ENCODE results near the gene C10orf71.

Gene C10orf71, protein sequence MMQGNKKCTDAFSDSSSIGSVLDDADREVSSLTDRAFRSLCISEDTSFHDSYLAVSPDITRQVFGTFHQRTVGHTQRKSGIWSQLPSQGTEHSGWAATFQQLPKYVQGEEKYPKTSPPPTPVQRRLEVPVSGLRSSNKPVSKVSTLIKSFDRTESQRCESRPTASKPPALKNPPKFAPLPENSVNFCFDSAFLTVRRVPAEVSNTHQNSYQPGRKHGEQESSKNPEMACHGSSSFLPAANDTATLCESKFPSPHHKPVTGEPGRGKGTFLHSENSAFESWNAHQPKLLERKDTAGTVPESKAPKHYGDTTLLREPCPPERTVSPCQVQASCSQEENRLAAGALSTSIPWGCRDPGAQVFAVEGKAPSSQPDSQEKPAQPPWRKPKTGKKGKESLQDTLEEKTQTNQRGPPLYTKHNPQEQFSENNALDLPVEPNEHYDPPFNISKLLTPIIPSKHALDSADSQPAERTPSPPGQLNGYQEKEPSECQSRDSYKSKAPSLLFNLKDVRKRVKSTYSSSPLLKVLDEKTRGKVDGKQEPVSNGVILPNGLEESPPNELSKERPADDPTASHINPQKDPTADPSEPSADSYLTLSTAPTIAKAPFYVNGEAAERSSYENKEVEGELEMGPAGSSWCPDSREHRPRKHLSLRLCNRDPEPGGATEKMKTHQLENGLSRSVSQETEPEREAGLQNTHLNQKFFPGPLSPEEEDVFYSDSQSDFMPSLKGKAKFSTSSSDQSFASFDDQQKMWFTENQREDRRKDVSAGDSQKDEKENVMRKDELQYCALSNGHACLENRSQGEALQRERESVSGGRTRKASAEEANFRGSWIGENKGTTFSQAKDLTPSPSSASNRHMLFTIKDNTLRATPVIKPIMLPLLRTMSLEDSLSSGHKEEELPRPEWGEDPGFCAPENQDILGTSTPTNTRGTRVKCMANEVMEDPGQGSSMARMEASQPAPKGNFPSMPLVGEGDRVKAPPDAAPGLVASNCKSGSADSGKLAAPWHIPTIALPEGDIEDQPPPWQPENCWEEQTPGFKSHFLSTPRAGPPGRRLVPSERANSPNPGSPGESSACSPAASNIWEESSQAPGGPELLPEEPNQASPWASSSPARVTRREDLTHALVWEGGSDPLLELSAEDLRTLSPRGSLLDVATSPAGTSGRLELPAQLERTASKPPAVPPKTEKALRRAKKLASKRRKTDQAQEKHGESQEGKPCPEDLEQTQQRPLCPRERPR (N-terminal part only)

DNA sequence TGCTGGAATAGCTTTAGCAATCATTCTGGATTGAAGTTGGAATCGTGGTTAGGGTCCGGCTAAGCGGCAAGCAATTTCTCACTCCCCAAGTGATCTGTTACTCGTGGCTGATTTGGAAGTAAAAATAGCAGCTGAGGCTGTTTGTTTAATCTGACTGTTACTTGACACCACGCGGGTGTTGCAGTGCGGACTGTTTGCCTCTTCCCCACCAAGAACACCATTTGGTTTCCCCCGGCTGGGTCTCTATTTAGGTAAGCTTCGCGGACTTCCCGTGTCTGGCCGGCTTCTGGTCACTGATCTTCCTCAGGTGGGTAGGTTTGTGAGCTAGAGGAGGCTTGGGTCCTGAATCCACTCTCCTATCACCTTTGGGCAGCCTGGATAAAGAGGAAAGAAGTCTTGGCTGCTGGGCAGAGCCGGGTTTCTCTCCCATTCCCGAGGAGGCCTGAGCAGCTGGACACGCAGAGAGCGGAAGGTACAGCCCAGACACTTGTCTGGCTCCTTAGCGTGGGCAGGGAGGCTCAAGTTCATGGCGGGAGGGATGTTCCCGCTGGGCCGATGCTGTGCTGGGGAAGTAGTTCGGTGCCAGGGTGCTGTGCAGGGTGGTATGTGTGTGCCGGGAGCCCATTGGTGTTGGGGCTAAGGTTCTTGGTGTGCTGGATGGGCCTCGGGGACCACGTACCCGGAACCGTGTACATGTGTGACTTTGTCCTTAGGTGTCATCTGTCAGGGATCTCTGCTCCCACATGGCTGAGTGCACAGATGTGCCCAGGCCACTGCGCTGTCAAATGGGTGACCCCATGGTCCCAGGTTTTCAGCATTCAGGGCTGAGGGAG, at the start of gene C10orf71:
Gene C10orf71, plus strand, starts transcription at position 188 of the 833 bp plus-strand sequence. CDS start 23,376 bp downstream, outside the sequence.
- no peak for DNase-seq (ENCODE audit: low spot score)

DNA sequence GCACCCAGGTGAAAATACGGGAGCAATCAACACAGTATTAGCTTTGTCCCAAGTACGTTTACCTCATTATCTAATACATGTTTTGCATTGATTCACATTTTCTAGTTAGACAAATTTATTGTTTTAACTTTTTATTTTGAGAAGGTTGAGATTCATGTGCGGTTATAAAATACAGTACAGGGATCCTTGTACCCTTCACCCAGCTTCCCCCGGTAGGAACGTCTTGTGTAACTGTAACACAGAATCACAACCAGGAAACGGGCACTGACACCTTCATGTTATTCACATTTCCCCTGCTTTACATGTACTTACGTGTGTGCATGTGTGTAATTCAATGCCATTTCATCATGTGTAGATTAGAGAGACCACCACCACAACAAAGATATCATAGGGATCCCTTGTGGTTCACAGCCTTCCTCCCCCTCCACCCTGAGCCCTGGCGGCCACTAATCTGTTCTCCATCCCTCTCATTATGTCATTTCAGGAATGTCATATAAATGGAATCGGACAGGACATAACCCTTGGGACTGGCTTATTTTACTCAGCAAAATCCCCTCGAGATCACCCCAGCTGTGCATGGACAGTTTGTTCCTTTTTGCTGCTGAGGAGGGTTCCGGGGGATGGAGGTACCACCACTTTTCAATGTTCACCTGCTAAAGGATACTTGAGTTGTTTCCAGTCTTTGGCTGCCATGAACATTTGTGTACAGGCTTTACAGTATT, 46.5 kb upstream of the C10orf71 start:
- no peak for DNase-seq (ENCODE audit: low spot score)

DNA sequence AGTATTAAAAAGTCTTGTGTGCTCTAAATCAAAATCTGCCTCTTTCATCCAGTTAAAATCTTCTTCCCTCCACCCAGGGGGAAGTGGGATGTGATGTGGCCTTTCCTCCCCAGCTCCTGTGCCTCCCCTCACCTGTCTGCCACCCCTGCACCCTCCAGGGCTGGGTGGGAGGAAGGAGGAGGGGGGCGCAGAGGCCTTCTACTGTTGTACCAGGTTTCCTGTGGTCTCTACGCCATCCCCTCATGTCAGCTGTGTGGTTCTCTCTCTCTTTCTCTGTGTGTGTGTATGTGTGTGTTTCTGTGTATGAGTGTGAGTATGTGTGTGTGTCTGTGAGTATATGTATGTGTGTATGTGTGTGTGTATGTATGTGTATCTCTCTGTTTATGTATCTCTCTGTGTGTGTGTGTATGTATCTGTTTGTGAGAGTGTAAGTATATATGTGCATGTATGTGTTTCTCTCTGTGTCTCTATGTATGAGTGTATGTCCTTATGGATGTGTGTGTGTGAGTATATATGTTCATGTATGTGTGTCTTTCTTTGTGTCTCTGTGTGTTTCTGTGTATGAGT, 45.5 kb upstream of the C10orf71 start:
- no peak for DNase-seq (ENCODE audit: low spot score)

DNA sequence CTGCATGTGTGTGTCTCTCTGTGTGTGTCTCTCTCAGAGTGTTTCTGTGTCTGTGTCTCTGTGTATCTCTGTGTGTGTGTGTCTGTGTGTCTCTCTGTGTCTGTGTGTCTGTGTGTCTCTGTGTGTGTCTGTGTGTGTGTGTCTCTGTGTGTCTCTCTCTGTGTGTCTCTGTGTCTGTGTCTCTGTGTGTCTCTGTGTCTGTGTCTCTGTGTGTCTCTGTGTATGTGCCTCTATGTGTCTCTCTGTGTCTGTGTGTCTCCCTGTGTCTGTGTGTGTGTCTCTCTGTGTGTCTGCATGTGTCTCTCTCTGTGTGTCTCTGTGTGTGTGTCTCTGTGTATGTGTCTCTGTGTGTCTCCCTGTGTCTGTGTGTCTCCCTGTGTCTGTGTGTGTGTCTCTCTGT, 44.8 kb upstream of the C10orf71 start:
- DNase-seq (ENCODE audit: low spot score): no peak

- no peak for DNase-seq (ENCODE audit: low spot score)
Observed at GRCh38 chr10:49254556-49255318, 44.2 kb upstream of the C10orf71 start.

DNA sequence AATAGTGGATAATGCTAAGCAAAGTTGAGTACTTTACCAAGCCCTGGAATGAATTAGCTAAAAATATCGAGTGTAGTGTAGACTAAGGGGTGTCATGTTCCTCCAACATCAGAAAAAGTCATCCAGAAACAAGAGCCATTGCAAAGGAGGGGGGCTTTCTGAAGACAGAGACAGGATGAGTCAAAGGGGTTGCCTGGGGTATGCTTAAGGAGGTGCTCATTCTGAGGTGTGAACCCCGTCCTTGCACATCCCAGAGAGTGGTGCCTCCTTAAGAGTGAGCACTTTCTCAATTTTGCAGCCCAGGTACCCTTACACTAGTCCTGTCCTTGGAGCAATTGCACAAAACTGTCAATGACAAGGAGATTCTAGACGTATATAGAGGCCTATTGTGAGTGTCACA, 43.1 kb upstream of the C10orf71 start:
- DNase-seq (ENCODE audit: low spot score): no peak

DNA sequence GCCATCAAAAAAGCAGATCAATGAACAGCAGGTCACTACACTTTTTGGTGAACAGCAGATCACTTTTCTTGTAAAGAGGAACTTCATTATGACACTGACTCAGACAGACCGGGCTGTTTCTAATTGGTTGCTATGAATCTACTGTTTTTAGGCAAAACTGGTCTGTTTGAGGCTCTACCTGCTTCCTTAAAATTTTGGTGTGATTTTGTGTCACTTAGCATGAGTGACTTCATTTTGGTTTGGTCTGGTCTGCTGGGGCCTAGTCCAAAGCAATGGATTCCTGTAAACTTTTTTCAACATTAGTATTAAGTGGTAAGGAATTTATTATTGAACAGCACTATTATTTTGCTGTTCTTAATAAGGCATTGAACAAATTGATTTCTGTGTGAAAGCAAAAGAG, 41.8 kb upstream of the C10orf71 start:
- no peak for DNase-seq (ENCODE audit: low spot score)

DNA sequence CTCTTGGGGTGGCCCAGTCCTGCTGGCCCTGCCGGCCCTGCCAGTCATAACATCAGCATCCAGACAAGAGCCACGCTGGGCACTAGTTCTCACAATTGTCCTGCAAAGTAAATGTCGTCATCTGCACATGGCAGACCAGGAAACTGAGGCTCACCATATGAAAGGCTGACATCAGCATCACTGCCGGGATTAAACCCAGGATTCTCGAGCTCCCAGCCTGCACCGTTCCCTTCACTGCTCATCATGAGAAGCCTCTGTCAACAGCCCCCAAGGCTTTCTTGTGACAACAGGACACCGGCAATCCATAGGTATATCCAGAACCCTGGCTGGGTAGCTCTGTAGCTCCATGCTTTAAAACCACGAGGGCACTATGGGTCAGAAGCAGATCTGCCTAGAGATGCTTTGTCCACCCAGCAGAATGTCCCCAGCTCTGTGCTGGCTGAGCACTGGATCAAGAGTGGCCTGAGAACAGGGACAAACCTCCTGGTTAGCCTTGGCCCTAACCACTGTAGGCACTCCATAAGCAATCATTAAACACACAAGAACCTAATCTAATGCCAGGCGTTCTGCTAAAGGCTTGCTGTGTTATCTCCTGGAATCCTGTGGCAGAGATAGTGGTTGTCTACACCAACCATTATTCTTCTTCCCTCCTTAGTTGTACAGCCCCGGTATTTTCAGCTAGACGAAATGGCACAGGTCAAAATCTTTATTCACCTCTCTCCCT, 41.2 kb upstream of the C10orf71 start:
- DNase-seq (ENCODE audit: low spot score): no peak

GRCh38 chr10:49258350-49258683, 40.7 kb upstream of the C10orf71 start:
- DNase-seq (ENCODE audit: low spot score): no peak

DNA sequence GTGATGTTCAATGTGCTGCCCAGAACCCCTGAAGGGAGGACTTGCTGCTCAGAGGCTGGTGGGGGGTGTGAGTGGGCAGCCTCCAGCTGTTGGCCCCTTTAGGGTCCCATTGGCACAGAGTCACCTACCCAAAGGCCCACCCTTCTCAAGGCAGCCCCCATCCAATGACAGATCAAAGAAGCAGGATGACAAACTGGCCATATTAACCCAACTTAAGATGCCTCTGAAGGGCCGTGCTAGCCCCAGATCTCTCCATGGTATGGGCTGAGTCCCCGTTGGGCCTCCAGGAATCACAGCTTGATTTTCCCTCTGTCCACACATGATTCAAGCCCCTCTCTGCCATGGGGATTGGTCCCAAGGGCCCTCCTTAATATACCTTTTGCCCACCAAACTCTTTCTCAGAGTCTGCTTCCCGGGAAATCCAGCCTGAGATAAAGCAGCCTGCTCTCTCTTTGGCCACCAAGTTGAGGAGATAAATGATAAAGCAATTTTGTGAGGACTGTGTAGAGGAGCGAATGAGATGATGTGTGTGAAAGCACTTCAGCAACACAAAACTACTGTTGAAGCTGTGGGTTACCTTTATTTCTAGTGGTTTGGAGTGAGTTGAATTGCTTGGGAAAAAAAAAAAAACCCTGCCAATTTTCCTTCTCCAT, 38.2 kb upstream of the C10orf71 start:
- no peak for DNase-seq (ENCODE audit: low spot score)

- DNase-seq (ENCODE audit: low spot score): no peak
Observed at GRCh38 chr10:49263591-49263990, 35.4 kb upstream of the C10orf71 start.

- DNase-seq (ENCODE audit: low spot score): no peak
Observed at GRCh38 chr10:49264177-49264677, 34.7 kb upstream of the C10orf71 start.

DNA sequence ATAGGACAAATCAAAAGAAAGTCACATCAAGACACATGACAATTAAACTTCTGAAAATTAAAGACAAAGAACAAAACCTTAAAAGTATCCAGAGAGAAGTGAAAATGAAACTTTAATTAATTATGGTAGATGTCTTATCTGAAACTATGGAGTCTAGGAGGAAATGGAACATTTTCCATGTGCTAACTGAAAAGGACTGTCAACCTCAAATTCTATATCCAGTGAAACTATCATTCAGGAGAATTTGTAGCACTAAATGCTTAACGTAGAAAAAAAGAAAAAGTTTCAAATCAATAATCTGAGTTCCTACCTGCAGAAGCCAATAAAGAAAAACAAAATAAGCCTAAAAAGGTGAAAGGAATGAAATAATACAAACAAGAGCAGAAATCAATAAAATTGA, 33.1 kb upstream of the C10orf71 start:
- no peak for DNase-seq (ENCODE audit: low spot score)

DNA sequence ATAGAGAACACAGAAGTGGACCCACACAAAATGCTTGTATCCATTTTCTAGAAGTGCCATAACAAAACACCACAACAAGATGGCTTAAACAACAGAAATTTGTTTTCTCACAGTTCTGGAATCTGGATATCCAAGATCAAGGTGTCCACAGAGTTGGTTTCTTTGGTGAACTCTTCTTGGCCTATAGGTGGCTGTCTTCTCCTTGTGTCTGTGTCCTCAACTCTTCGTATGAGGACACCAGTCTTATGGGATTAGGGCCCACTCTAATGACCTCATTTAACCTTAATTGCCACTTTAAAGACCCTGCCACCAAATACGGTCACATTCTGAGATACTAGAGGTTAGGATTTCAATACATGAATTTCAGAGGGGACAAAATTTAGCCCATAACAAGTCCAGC, 30.8 kb upstream of the C10orf71 start:
- DNase-seq (ENCODE audit: low spot score): no peak

- DNase-seq (ENCODE audit: low spot score): no peak
Observed at GRCh38 chr10:49269523-49269922, 29.4 kb upstream of the C10orf71 start.

GRCh38 chr10:49270565-49270964, 28.4 kb upstream of the C10orf71 start:
- DNase-seq (ENCODE audit: low spot score): no peak

GRCh38 chr10:49271346-49271745, 27.6 kb upstream of the C10orf71 start:
- DNase-seq (ENCODE audit: low spot score): no peak

Data from AG08396 (cell line).